ENCODE results near the gene CEACAM18.
"Not testable (repeated sequence)": the region's sequence is repeated elsewhere in the genome, so short reads cannot be mapped to it uniquely, and the experiment has no call there.

The CEACAM18 gene

GRCh38 chr19:51489113-51489512 lies 10.8 kb downstream of the CEACAM18 start:
- DNase-seq (ENCODE audit: low read depth in 2 of 2, low spot score in 1 of 2), result no peak

DNA sequence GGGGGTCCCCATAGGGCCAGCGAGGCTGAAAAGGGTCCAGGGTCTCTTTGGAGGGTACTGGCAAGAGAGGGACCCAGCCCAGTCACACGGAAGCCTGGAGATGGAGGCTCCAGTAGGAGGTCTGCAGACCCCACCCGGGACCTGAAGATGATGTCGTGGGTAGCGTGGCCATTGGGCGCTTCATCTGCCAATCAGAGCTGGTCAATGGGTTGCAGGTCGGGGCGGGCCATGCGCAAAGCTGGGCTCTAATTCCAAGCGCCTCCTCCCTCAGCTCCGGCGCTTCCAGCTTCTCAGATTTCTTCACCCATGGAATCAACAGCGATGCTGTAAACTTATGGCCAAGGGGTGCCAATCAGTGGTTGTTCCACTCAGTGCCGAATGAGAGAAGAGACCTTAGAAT lies 12.3 kb downstream of the CEACAM18 start:
- no peak for DNase-seq (ENCODE audit: low read depth in 2 of 2, low spot score in 1 of 2)

GRCh38 chr19:51491586-51491985 lies 13.2 kb downstream of the CEACAM18 start:
- no peak for DNase-seq (ENCODE audit: low read depth in 2 of 2, low spot score in 1 of 2)

- no peak for DNase-seq (ENCODE audit: low read depth in 2 of 2, low spot score in 1 of 2)
These were observed 15.4 kb downstream of the CEACAM18 start for GRCh38 chr19:51493776-51494175.

DNA sequence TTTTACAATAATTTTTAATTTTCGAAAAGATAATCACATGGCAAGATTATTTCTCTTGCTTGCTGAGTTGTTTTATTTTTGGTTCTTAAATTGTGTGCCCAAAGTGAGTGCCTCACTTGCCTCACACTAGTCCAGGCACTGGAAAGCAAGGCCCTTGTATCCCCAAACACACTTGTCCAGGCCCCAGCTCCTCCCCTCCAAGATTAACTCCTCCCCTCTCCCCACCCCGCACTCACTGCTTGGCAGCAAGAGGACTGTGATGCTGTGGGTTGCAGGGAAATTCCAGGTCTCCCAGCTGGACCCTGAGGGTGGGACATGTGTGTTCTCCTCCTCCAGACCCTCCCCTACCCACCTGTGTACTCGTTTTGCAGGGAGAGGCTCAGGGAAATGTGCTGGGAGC lies 19.3 kb downstream of the CEACAM18 start:
- DNase-seq (ENCODE audit: low read depth in 2 of 2, low spot score in 1 of 2), result no peak

GRCh38 chr19:51500931-51501330 lies 22.6 kb downstream of the CEACAM18 start:
- not testable (repeated sequence) for DNase-seq (ENCODE audit: low read depth in 2 of 2, low spot score in 1 of 2)

GRCh38 chr19:51501594-51502263 lies 23.4 kb downstream of the CEACAM18 start, which contains the start of gene SIGLEC12:
Gene SIGLEC12, minus strand, starts transcription at chr19:51501800. Its CDS starts 67 bp downstream, at chr19:51501733.
- DNase-seq (ENCODE audit: low read depth in 2 of 2, low spot score in 1 of 2), result no peak

GRCh38 chr19:51503286-51503817 lies 25.0 kb downstream of the CEACAM18 start:
- no peak for DNase-seq (ENCODE audit: low read depth in 2 of 2, low spot score in 1 of 2)

DNA sequence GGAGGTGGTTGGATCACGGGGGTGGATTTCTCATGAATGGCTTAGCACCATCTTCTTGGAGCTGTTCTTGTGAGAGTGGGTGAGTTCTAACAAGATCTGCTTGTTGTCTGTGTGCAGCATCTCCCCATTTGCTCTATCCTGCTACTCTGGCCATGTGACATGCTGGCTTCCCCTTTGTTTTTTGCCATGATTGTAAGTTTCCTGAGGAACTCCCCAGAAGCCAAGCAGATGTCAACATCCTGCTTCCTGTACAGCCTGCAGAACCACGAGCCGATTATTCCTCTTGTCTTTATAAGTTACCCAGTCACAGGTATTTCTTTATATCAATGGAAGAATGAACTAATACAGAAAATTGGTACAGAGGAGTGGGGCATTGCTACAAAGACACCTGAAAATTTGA lies 25.6 kb downstream of the CEACAM18 start:
- DNase-seq (ENCODE audit: low read depth in 2 of 2, low spot score in 1 of 2), result no peak

- DNase-seq (ENCODE audit: low read depth in 2 of 2, low spot score in 1 of 2), result no peak
These were observed 27.6 kb downstream of the CEACAM18 start for GRCh38 chr19:51505904-51506303.

DNA sequence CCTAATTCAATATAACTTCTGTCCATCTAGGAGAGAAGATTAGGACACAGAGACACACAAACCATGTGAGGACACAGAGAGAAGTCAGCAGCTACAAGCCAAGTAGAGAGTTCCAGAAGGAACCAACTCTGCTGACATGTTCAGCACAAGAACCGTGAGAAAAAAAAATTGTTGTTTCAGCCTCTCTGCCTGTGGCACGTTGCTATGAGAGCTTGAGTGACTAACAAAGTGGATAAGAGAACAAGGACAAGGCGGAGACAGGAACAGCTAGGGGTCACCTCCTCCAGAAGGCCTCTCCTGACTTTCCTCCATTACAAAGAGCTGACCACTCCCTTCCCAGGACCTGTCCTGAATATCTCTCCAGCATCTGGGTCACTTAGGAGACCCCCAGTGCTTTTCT lies 28.9 kb downstream of the CEACAM18 start:
- DNase-seq (ENCODE audit: low read depth in 2 of 2, low spot score in 1 of 2), result no peak

GRCh38 chr19:51507640-51508058 lies 29.3 kb downstream of the CEACAM18 start:
- no peak for DNase-seq (ENCODE audit: low read depth in 2 of 2, low spot score in 1 of 2)

DNA sequence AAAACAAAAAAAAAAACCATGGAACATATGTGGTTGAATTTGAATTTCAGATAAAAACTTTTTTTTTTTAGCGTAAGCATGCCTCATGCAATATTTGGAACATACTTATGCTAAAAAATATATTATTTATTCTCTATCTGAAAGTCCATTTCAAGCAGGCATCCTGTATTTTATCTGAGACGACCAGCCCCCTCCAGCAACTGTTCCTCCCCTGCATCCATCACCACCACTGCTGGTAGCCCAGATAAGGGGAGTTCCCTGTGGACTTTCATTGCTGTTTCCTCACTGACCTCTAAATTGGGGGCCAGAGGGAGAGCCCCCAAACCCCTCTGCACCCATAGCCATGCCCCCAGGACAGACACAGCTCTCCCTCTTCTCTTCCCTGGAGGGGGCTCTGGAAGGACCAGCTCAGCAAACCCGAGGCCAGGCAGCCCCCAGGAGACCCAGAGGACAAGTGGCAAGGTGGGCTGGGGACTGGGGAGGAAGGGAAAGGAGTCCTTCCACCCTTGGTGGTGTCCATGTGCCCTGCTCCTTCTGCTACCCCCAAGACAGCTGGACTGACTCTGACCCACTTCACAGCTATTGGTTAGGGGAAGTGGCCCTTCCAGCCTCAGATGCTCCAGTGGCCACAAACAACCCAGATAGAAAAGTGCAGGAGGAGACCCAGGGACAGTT lies 29.9 kb downstream of the CEACAM18 start:
- no peak for DNase-seq (ENCODE audit: low read depth in 2 of 2, low spot score in 1 of 2)

DNA sequence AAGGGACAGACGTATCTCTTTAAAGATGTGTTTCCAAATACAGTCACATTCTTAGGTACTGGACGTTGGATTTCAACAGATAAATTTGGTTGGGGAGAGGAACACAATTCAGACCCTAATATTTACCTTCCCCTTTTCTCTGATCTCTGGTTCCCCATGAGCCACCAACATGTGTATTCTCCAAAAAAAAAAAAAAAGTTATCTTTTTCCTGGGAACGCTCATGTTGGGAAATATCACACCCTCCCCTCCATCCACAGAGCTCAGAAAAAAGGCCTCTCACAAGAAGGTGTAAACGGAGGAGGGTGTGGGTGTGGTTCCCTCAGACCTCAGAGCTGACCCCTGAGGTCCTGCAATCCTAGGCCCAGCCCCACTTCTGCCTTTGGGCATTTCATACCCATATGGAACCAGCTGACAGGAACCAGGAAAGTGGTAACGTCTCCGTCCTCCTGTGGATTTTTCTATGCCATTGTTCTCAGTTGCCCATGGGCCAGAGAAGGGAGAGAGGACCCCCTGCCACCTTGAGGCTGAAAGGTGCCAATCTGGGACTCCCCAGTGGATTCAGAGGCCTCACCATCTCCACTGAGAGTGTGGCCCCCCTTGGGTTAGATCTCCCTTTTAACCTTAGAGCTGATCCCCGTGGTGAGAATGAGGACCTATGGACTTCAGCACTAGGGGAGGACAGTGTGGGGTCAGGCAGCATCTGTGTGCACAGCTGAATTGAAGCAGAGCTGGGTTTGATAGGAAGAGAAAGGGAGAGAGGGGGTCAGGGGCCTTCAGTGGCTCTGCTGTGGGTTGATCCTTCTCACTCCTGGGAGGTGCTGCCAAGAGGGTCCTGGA lies 31.7 kb downstream of the CEACAM18 start:
- DNase-seq (ENCODE audit: low read depth in 2 of 2, low spot score in 1 of 2), result no peak

- no peak for DNase-seq (ENCODE audit: low read depth in 2 of 2, low spot score in 1 of 2)
These were observed 33.0 kb downstream of the CEACAM18 start for GRCh38 chr19:51511353-51511752.

GRCh38 chr19:51513968-51514367 lies 35.6 kb downstream of the CEACAM18 start:
- no peak for DNase-seq (ENCODE audit: low read depth in 2 of 2, low spot score in 1 of 2)

- DNase-seq (ENCODE audit: low read depth in 2 of 2, low spot score in 1 of 2), result no peak
These were observed 36.6 kb downstream of the CEACAM18 start for GRCh38 chr19:51514866-51515481.

- DNase-seq (ENCODE audit: low read depth in 2 of 2, low spot score in 1 of 2), result no peak
These were observed 42.4 kb downstream of the CEACAM18 start for GRCh38 chr19:51520728-51521127.

DNA sequence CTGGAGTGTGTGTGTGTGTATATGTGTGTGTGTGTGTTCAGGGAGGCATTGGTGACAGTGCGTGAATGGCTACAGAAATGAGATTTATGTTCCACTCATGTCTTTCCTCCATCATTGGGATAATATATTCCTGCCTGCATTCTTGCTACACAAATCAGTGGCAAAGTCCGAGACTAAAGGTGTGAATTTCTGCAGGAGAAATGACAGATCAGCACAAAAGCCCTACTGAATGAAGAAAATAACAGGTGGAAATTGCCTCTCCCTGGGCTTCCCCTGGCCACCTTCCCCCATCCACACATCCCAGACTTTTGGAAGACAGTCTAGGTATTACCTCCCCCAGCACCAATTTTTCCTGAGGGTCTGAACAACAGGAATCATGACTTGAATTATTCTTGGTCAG lies 43.0 kb downstream of the CEACAM18 start:
- DNase-seq (ENCODE audit: low read depth in 2 of 2, low spot score in 1 of 2), result no peak

GRCh38 chr19:51521781-51522180 lies 43.4 kb downstream of the CEACAM18 start:
- DNase-seq (ENCODE audit: low read depth in 2 of 2, low spot score in 1 of 2), result no peak

DNA sequence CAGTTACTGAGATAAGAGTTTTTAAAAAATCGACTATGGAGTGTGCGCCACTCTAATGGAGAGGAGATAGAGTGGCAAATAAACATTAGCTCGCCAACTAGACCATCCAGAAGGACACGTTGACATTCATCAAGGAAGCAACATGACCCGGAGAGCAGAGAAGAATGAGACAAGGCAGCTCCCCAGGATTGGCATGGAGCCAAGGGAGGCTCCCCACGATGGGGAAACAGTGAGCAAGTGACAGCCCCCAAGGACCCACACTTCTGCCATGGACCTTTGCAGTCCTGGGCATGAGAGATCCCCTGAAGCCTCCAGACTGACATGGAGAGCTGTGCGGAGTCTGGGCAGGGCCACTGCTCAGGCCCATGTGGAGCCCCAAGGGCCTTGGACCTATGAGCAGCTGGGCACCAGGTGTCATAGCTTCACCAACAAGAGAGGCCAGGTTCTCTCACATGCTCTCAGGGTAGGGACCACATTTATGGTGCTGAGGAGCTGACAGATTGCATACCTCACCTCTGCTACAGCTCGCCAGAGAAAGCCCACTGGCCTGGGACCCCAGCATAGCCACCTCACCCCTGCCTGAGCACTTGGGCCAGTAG lies 46.4 kb downstream of the CEACAM18 start:
- DNase-seq (ENCODE audit: low read depth in 2 of 2, low spot score in 1 of 2), result no peak
